H9 (cell line): ENCODE results near the gene TMEM51. TPM values are rescaled to one million over a fixed set of nuclear protein-coding genes. Genes with fewer than 3 reads are reported as not detected.
A peak's percentile ranks its signal among the peaks of the same experiment; 100 is the strongest.

Experiments
- DNase-seq: peaks from one replicate; pipeline ENCODE4 v3.0.0-alpha.2; 2017
- H2AFZ ChIP-seq: one replicate; pipeline ENCODE4 v1.6.1; 2013; ENCODE audit warnings: mild to moderate bottlenecking, low read length, control low read depth, moderate library complexity
- H2AK5ac ChIP-seq: 2 replicates; pipeline ENCODE4 v1.6.1; 2013; ENCODE audit warnings: low read length, control low read depth, mixed read lengths; ENCODE audit not compliant: insufficient read length
- H2BK120ac ChIP-seq: one replicate; pipeline ENCODE4 v1.6.1; 2013; ENCODE audit warnings: low read depth, mild to moderate bottlenecking, low read length, control low read depth, inconsistent platforms; ENCODE audit not compliant: poor library complexity, severe bottlenecking
- H2BK12ac ChIP-seq: 2 replicates; pipeline ENCODE4 v1.6.1; 2013; ENCODE audit warnings: low read length, control low read depth, mixed read lengths, low read depth; ENCODE audit not compliant: insufficient read length
- H2BK15ac ChIP-seq: 2 replicates; pipeline ENCODE4 v1.6.1; 2013; ENCODE audit warnings: low read depth, low read length, control low read depth
- H2BK20ac ChIP-seq: one replicate; pipeline ENCODE4 v1.6.1; 2013; ENCODE audit warnings: low read depth, mild to moderate bottlenecking, low read length, control low read depth, inconsistent platforms; ENCODE audit not compliant: poor library complexity, severe bottlenecking
- H2BK5ac ChIP-seq: 2 replicates; pipeline ENCODE4 v1.6.1; 2013; ENCODE audit warnings: low read length, control low read depth, mixed read lengths; ENCODE audit not compliant: insufficient read length
- H3K14ac ChIP-seq: 2 replicates; pipeline ENCODE4 v1.6.1; 2013; ENCODE audit warnings: low read length, control low read depth; ENCODE audit not compliant: insufficient read depth
- H3K18ac ChIP-seq: 2 replicates; pipeline ENCODE4 v1.6.1; 2013; ENCODE audit warnings: low read depth, mild to moderate bottlenecking, mixed read lengths, low read length, control low read depth; ENCODE audit not compliant: insufficient read length
- H3K23ac ChIP-seq: 2 replicates; pipeline ENCODE4 v1.6.1; 2013; ENCODE audit warnings: low read length, control low read depth, mixed read lengths, low read depth; ENCODE audit not compliant: insufficient read length
- H3K23me2 ChIP-seq: 2 replicates; pipeline ENCODE4 v1.6.1; 2013; ENCODE audit warnings: low read depth, mild to moderate bottlenecking, mixed read lengths, low read length, control low read depth; ENCODE audit not compliant: insufficient read length, poor library complexity, severe bottlenecking
- H3K27ac ChIP-seq: 2 replicates; pipeline ENCODE4 v1.5.1; 2013; ENCODE audit warnings: low read length, control low read depth, mixed read lengths, low read depth; ENCODE audit not compliant: insufficient read length
- H3K27me3 ChIP-seq: 2 replicates; pipeline ENCODE4 v1.6.1; 2013; ENCODE audit warnings: low read length, control low read depth, inconsistent platforms; ENCODE audit not compliant: insufficient read depth
- H3K4ac ChIP-seq: 2 replicates; pipeline ENCODE4 v1.6.1; 2013; ENCODE audit warnings: low read depth, mild to moderate bottlenecking, control low read depth, inconsistent platforms, low read length, moderate library complexity
- H3K4me1 ChIP-seq: 2 replicates; pipeline ENCODE4 v1.6.1; 2013; ENCODE audit warnings: low read length, control low read depth, inconsistent platforms; ENCODE audit not compliant: insufficient read depth
- H3K4me2 ChIP-seq: 2 replicates; pipeline ENCODE4 v1.6.1; 2013; ENCODE audit warnings: low read length, control low read depth, mixed read lengths; ENCODE audit not compliant: insufficient read length, insufficient read depth
- H3K56ac ChIP-seq: 2 replicates; pipeline ENCODE4 v1.6.1; 2013; ENCODE audit warnings: low read depth, mild to moderate bottlenecking, mixed read lengths, low read length, control low read depth; ENCODE audit not compliant: insufficient read length
- H3K79me1 ChIP-seq: 2 replicates; pipeline ENCODE4 v1.6.1; 2013; ENCODE audit warnings: low read depth, mild to moderate bottlenecking, moderate library complexity, low read length, control low read depth, inconsistent platforms; ENCODE audit not compliant: insufficient read depth, poor library complexity, severe bottlenecking
- H3K79me2 ChIP-seq: 2 replicates; pipeline ENCODE4 v1.6.1; 2013; ENCODE audit warnings: low read length, control low read depth, inconsistent platforms; ENCODE audit not compliant: insufficient read depth
- H3K9ac ChIP-seq: 2 replicates; pipeline ENCODE4 v1.6.1; 2013; ENCODE audit warnings: low read length, control low read depth, mixed read lengths; ENCODE audit not compliant: insufficient read length; ENCODE audit errors: extremely low read depth
- H3K9me3 ChIP-seq: one replicate; pipeline ENCODE4 v1.6.1; 2013; ENCODE audit warnings: low read depth, low read length, inconsistent platforms; ENCODE audit not compliant: control insufficient read depth
- H3T11ph ChIP-seq: one replicate; pipeline ENCODE4 v1.6.1; 2013; ENCODE audit warnings: mild to moderate bottlenecking, low read length, control low read depth, inconsistent platforms
- H4K20me1 ChIP-seq: one replicate; pipeline ENCODE4 v1.6.1; 2013; ENCODE audit not compliant: control insufficient read depth, insufficient read length, insufficient read depth
- H4K5ac ChIP-seq: 2 replicates; pipeline ENCODE4 v1.6.1; 2013; ENCODE audit warnings: low read depth, mild to moderate bottlenecking, mixed read lengths, low read length, control low read depth; ENCODE audit not compliant: insufficient read length
- H4K8ac ChIP-seq: replicated peaks from 2 replicates; pipeline ENCODE4 v1.6.1; 2013; ENCODE audit warnings: low read length, control low read depth, mixed read lengths, low read depth; ENCODE audit not compliant: insufficient read length
- H4K91ac ChIP-seq: 2 replicates; pipeline ENCODE4 v1.6.1; 2013; ENCODE audit warnings: low read depth, mild to moderate bottlenecking, moderate library complexity, mixed read lengths, low read length, control low read depth; ENCODE audit not compliant: insufficient read length
- H3K27ac Mint-ChIP-seq, 3 experiments: 2 replicates in 2 of 3; 3 replicates in 1 of 3; pipeline ENCODE4 v1.8.0; 2020 to 2021; ENCODE audit warnings: mixed read lengths in 3 of 3, mild to moderate bottlenecking in 1 of 3, moderate library complexity in 1 of 3
- H3K27me3 Mint-ChIP-seq: 2 replicates; pipeline ENCODE4 v1.8.0; 2021; ENCODE audit warnings: low read depth, mild to moderate bottlenecking, moderate library complexity, mixed read lengths
- H3K36me3 Mint-ChIP-seq, 3 experiments: 2 replicates in 2 of 3; 3 replicates in 1 of 3; pipeline ENCODE4 v1.8.0; 2020 to 2021; ENCODE audit warnings: low read depth in 3 of 3, mixed read lengths in 3 of 3; ENCODE audit not compliant: insufficient read depth in 1 of 3
- H3K4me1 Mint-ChIP-seq, 2 experiments: 2 replicates each; pipeline ENCODE4 v1.8.0; 2020; ENCODE audit warnings: mixed read lengths in 2 of 2
- H3K4me3 Mint-ChIP-seq, 2 experiments: 2 replicates in 1 of 2; 3 replicates in 1 of 2; pipeline ENCODE4 v1.8.0; 2020 to 2021; ENCODE audit warnings: mild to moderate bottlenecking in 2 of 2, mixed read lengths in 2 of 2, moderate library complexity in 1 of 2
- H3K9me3 Mint-ChIP-seq, 2 experiments: 2 replicates in 1 of 2; 3 replicates in 1 of 2; pipeline ENCODE4 v1.8.0; 2020; ENCODE audit warnings: mild to moderate bottlenecking in 2 of 2, mixed read lengths in 2 of 2, moderate library complexity in 1 of 2
- WGBS: extraction: QIAGEN DNeasy Blood & Tissue Kit; methylation state at CpG from one replicate; pipeline ENCODE4 v1.1.7; 2013; ENCODE audit warnings: missing lambda C conversion rate, low lambda C conversion rate, mixed read lengths; ENCODE audit not compliant: insufficient read length; ENCODE audit errors: extremely low coverage; 5-methylcytosine and 5-hydroxymethylcytosine counted together
- total RNA-seq: library from RNA; stranded (reverse); gene quantifications from 2 replicates; pipeline ENCODE4 v1.2.1, GENCODE V29; 2021
- TF ChIP-seq, protein P1 (sequence below): fragments of 200-600 bp; sonication (generic); conservative IDR thresholded peaks from 3 replicates; pipeline ENCODE4 v1.8.0; 2021; ENCODE audit warnings: antibody characterized with exemption, mild to moderate bottlenecking

Gene TMEM51
- total RNA-seq, 1 experiment from 2014 or later, result 4.6 TPM

DNA sequence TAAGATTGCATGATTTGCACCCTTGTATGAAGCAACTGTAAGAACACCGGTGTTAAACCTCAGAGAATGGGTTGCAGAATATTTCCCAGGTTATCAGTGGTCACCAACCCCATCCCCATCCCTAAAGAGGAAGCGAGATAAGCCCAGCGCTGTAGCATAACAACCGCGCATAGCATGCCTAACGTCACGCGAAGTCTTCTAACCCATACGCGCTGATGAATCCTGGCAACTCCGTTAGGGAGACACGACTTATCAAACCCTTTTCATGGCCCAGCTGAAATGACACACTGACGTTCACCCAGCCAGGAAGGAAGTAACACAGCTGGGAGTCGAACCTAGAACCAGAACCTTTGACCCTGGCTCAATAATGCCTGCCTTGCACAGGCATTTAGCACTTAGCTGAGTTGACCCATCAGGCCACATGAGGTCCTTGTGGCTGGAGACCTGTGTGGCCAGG is 24.2 kb downstream of the TMEM51 start:
- Histone ChIP-seq H2BK15ac (no peak overlapping the region), H2AK5ac (no peak overlapping the region), H2BK5ac (no peak overlapping the region), H3K27ac (no peak overlapping the region), H2BK120ac (no peak overlapping the region), H3K23me2 (no peaks in the 10 kb centered on the region), H4K20me1 (no peaks in the 10 kb centered on the region), H3K9me3 (no peaks in the 10 kb centered on the region), H4K91ac (no peak overlapping the region), H3K23ac (no peak overlapping the region), H3K18ac (no peak overlapping the region), H2BK12ac (no peak overlapping the region), H3K14ac (no peak overlapping the region; the same call in 1 of the 2 replicates), H2AFZ (no peak overlapping the region), H3K4me2 (no peak overlapping the region), H3K27me3 (no peaks in the 10 kb centered on the region), H2BK20ac (no peak overlapping the region), H3K79me2 (no peaks in the 10 kb centered on the region), H4K8ac (no peak overlapping the region), H3K56ac (no peak overlapping the region), H3K4ac (no peak overlapping the region), H3K4me1 (peaks cover 2% of the 10 kb centered on the region; the same call in 1 of the 2 replicates), H3K9ac (no peak overlapping the region), H4K5ac (no peak overlapping the region), H3K79me1 (no peaks in the 10 kb centered on the region), H3T11ph (no peak overlapping the region)
- Mint-ChIP-seq H3K27ac (peak overlapping the region in 1 of 3 experiments; percentile 29; a peak in 2 of 7 replicates), H3K4me1 (peaks cover 20 to 32% of the 10 kb centered on the region in 2 experiments), H3K4me3 (peak overlapping the region in 1 of 2 experiments; percentile 30; a peak in 1 of 5 replicates), H3K36me3 (peaks cover 0 to 4% (median 0%) of the 10 kb centered on the region in 3 experiments; a peak in 1 of 7 replicates), H3K27me3 (peaks cover 1% of the 10 kb centered on the region; the same call in 1 of the 2 replicates), H3K9me3 (no peaks in the 10 kb centered on the region)
- DNase-seq, result no peak
- no CpG with 5 or more reads among the region's 14 CpGs for WGBS
- TF ChIP-seq, protein P1, sequence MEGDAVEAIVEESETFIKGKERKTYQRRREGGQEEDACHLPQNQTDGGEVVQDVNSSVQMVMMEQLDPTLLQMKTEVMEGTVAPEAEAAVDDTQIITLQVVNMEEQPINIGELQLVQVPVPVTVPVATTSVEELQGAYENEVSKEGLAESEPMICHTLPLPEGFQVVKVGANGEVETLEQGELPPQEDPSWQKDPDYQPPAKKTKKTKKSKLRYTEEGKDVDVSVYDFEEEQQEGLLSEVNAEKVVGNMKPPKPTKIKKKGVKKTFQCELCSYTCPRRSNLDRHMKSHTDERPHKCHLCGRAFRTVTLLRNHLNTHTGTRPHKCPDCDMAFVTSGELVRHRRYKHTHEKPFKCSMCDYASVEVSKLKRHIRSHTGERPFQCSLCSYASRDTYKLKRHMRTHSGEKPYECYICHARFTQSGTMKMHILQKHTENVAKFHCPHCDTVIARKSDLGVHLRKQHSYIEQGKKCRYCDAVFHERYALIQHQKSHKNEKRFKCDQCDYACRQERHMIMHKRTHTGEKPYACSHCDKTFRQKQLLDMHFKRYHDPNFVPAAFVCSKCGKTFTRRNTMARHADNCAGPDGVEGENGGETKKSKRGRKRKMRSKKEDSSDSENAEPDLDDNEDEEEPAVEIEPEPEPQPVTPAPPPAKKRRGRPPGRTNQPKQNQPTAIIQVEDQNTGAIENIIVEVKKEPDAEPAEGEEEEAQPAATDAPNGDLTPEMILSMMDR, result no peak
